ENCODE data around the gene CCDC152.

Gene CCDC152

GRCh38 chr5:42749020-42749419 is 7.6 kb upstream of the CCDC152 start:
- Histone ChIP-seq H4K20me1 (no peaks in the 10 kb centered on the region), H3K9me3 (no peaks in the 10 kb centered on the region), H3K36me3 (no peaks in the 10 kb centered on the region), H3K4me2 (no peak overlapping the region), H3K4me1 (no peaks in the 10 kb centered on the region), H3K27ac (no peak overlapping the region), H3K27me3 (no peaks in the 10 kb centered on the region), H3K4me3 (no peak overlapping the region), H3K9ac (no peak overlapping the region)
- no peak for TF ChIP-seq Cebpa-rat (IDR thresholded peaks at IDR 0.05)

GRCh38 chr5:42750507-42750906 is 6.1 kb upstream of the CCDC152 start:
- no peaks in the 10 kb centered on the region for H3K4me1 ChIP-seq
- H3K9me3 ChIP-seq: no peaks in the 10 kb centered on the region
- no peaks in the 10 kb centered on the region for H4K20me1 ChIP-seq
- H3K27ac ChIP-seq: no peak overlapping the region
- H3K4me2 ChIP-seq: no peak overlapping the region
- no peaks in the 10 kb centered on the region for H3K27me3 ChIP-seq
- TF ChIP-seq Cebpa-rat (IDR thresholded peaks at IDR 0.05): no peak
- no peak overlapping the region for H3K9ac ChIP-seq
- no peaks in the 10 kb centered on the region for H3K36me3 ChIP-seq
- no peak overlapping the region for H3K4me3 ChIP-seq

GRCh38 chr5:42751044-42751443 is 5.6 kb upstream of the CCDC152 start:
- TF ChIP-seq Cebpa-rat (IDR thresholded peaks at IDR 0.05): no peak
- H3K9me3 ChIP-seq: no peaks in the 10 kb centered on the region
- H4K20me1 ChIP-seq: no peaks in the 10 kb centered on the region
- H3K4me3 ChIP-seq: no peak overlapping the region
- no peaks in the 10 kb centered on the region for H3K36me3 ChIP-seq
- no peak overlapping the region for H3K9ac ChIP-seq
- H3K4me1 ChIP-seq: no peaks in the 10 kb centered on the region
- H3K27ac ChIP-seq: no peak overlapping the region
- H3K4me2 ChIP-seq: no peak overlapping the region
- no peaks in the 10 kb centered on the region for H3K27me3 ChIP-seq

GRCh38 chr5:42753099-42753498 is 3.5 kb upstream of the CCDC152 start:
- H3K4me2 ChIP-seq: no peak overlapping the region
- no peaks in the 10 kb centered on the region for H4K20me1 ChIP-seq
- no peaks in the 10 kb centered on the region for H3K9me3 ChIP-seq
- H3K9ac ChIP-seq: no peak overlapping the region
- H3K4me1 ChIP-seq: peaks cover 10% of the 10 kb centered on the region
- no peaks in the 10 kb centered on the region for H3K36me3 ChIP-seq
- H3K27ac ChIP-seq: no peak overlapping the region
- H3K27me3 ChIP-seq: no peaks in the 10 kb centered on the region
- no peak for TF ChIP-seq Cebpa-rat (IDR thresholded peaks at IDR 0.05)
- no peak overlapping the region for H3K4me3 ChIP-seq

GRCh38 chr5:42759456-42759855 is 2.8 kb downstream of the CCDC152 start:
- TF ChIP-seq Cebpa-rat (IDR thresholded peaks at IDR 0.05): no peak
- H3K27me3 ChIP-seq: no peaks in the 10 kb centered on the region
- no peak overlapping the region for H3K9ac ChIP-seq
- peaks cover 10% of the 10 kb centered on the region for H3K4me1 ChIP-seq
- no peak overlapping the region for H3K4me3 ChIP-seq
- no peak overlapping the region for H3K4me2 ChIP-seq
- no peaks in the 10 kb centered on the region for H4K20me1 ChIP-seq
- H3K27ac ChIP-seq: no peak overlapping the region
- H3K36me3 ChIP-seq: no peaks in the 10 kb centered on the region
- H3K9me3 ChIP-seq: no peaks in the 10 kb centered on the region

GRCh38 chr5:42760426-42760825 is 3.8 kb downstream of the CCDC152 start:
- H3K4me1 ChIP-seq: peaks cover 10% of the 10 kb centered on the region
- no peak overlapping the region for H3K4me3 ChIP-seq
- H3K9ac ChIP-seq: no peak overlapping the region
- no peaks in the 10 kb centered on the region for H3K27me3 ChIP-seq
- H3K36me3 ChIP-seq: no peaks in the 10 kb centered on the region
- no peak overlapping the region for H3K4me2 ChIP-seq
- no peak for TF ChIP-seq Cebpa-rat (IDR thresholded peaks at IDR 0.05)
- H3K27ac ChIP-seq: no peak overlapping the region
- H4K20me1 ChIP-seq: no peaks in the 10 kb centered on the region
- H3K9me3 ChIP-seq: no peaks in the 10 kb centered on the region

GRCh38 chr5:42761791-42762190 is 5.2 kb downstream of the CCDC152 start:
- no peaks in the 10 kb centered on the region for H4K20me1 ChIP-seq
- TF ChIP-seq Cebpa-rat (IDR thresholded peaks at IDR 0.05): no peak
- H3K27me3 ChIP-seq: no peaks in the 10 kb centered on the region
- no peaks in the 10 kb centered on the region for H3K36me3 ChIP-seq
- peaks cover 10% of the 10 kb centered on the region for H3K4me1 ChIP-seq
- no peak overlapping the region for H3K9ac ChIP-seq
- no peaks in the 10 kb centered on the region for H3K9me3 ChIP-seq
- H3K4me3 ChIP-seq: no peak overlapping the region
- no peak overlapping the region for H3K4me2 ChIP-seq
- no peak overlapping the region for H3K27ac ChIP-seq

- H3K9ac ChIP-seq: no peak overlapping the region
- peaks cover 4% of the 10 kb centered on the region; the same call in 1 of the 2 replicates for H3K4me1 ChIP-seq
- H3K36me3 ChIP-seq: no peaks in the 10 kb centered on the region
- no peak overlapping the region for H3K27ac ChIP-seq
- no peak overlapping the region for H3K4me3 ChIP-seq
- no peak overlapping the region for H3K4me2 ChIP-seq
- H3K9me3 ChIP-seq: no peaks in the 10 kb centered on the region
- H4K20me1 ChIP-seq: no peaks in the 10 kb centered on the region
- no peaks in the 10 kb centered on the region for H3K27me3 ChIP-seq
- no peak for TF ChIP-seq Cebpa-rat (IDR thresholded peaks at IDR 0.05)
Observed at GRCh38 chr5:42767491-42768105, 11.0 kb downstream of the CCDC152 start.

GRCh38 chr5:42768106-42768504 is 11.5 kb downstream of the CCDC152 start:
- TF ChIP-seq Cebpa-rat (IDR thresholded peaks at IDR 0.05): no peak
- H4K20me1 ChIP-seq: no peaks in the 10 kb centered on the region

GRCh38 chr5:42770003-42770402 is 13.4 kb downstream of the CCDC152 start:
- no peaks in the 10 kb centered on the region for H3K36me3 ChIP-seq
- no peaks in the 10 kb centered on the region for H3K27me3 ChIP-seq
- no peak overlapping the region for H3K27ac ChIP-seq
- H4K20me1 ChIP-seq: no peaks in the 10 kb centered on the region
- H3K4me1 ChIP-seq: peaks cover 6% of the 10 kb centered on the region; the same call in 1 of the 2 replicates
- no peak overlapping the region for H3K4me3 ChIP-seq
- TF ChIP-seq Cebpa-rat (IDR thresholded peaks at IDR 0.05): no peak
- no peak overlapping the region for H3K4me2 ChIP-seq
- no peak overlapping the region for H3K9ac ChIP-seq
- H3K9me3 ChIP-seq: no peaks in the 10 kb centered on the region

More at GRCh38 chr5:42768106-42768504, 11.5 kb downstream of the CCDC152 start:
- Histone ChIP-seq H3K36me3 (no peaks in the 10 kb centered on the region), H3K27me3 (no peaks in the 10 kb centered on the region), H3K27ac (no peak overlapping the region), H3K9me3 (no peaks in the 10 kb centered on the region), H3K4me1 (peaks cover 6% of the 10 kb centered on the region; the same call in 1 of the 2 replicates), H3K9ac (no peak overlapping the region), H3K4me2 (no peak overlapping the region), H3K4me3 (no peak overlapping the region)
